Transverse colon (tissue), 4 donors: ENCODE measurements around the gene ATAD1.

ENCODE experiments used
- CTCF ChIP-seq, 5 experiments: fragments of 200-600 bp in 3 of 5; fragments of 450-650 bp in 2 of 5; sonication (generic) in 3 of 5; IDR thresholded peaks; 1 replicate in 2 of 5; 2 replicates in 3 of 5; pipeline ENCODE4 v1.5.1; 2016 to 2017; ENCODE audit warnings: antibody characterized with exemption in 5 of 5, inconsistent platforms in 3 of 5, mild to moderate bottlenecking in 2 of 5, moderate library complexity in 1 of 5
- EP300 ChIP-seq: sonication (generic); formaldehyde crosslinking; IDR thresholded peaks from one replicate; pipeline ENCODE4 v1.6.1; 2017; ENCODE audit warnings: antibody characterized with exemption, low read depth
- POLR2A ChIP-seq: fragments of 450-650 bp; IDR thresholded peaks from one replicate; pipeline ENCODE4 v1.6.1; 2016; ENCODE audit warnings: antibody characterized with exemption, mild to moderate bottlenecking, moderate library complexity
- POLR2AphosphoS5 ChIP-seq, 3 donors: sonication (generic); formaldehyde crosslinking; IDR thresholded peaks; one replicate each; pipeline ENCODE4 v1.6.1; 2016; ENCODE audit warnings: antibody characterized with exemption in 3 of 3

GRCh38 chr10:87753995-87754866 is 63.8 kb downstream of the ATAD1 start:
- no peak for TF ChIP-seq CTCF (IDR thresholded peaks at IDR 0.05)
- TF ChIP-seq POLR2AphosphoS5 (IDR thresholded peaks at IDR 0.05), result no peak
- TF ChIP-seq EP300, result no peak
- no peak for TF ChIP-seq POLR2A
